Measurements from ENCODE around the gene CNTN1.

DNA sequence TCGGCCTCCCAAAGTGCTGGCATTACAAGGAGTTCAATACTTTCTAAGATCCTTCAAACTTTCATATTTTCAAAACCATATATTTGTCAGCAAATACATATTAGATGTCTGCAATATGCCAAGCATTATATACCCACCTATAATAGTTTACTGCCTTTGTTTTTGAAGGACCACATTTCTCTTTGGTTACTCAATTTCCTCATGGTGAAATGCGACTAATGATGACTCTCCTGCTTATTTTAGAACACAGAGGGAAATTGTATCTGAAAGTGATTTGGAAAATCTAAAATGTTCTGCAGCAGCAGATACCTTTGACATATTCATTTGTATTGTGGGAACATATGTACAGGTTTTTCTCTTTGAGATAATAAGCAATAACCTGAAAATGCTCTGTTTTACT is 2.7 kb upstream of the CNTN1 start:
- TF ChIP-seq POLR2A (IDR thresholded peaks at IDR 0.05): no peak
- TF ChIP-seq, protein P1, sequence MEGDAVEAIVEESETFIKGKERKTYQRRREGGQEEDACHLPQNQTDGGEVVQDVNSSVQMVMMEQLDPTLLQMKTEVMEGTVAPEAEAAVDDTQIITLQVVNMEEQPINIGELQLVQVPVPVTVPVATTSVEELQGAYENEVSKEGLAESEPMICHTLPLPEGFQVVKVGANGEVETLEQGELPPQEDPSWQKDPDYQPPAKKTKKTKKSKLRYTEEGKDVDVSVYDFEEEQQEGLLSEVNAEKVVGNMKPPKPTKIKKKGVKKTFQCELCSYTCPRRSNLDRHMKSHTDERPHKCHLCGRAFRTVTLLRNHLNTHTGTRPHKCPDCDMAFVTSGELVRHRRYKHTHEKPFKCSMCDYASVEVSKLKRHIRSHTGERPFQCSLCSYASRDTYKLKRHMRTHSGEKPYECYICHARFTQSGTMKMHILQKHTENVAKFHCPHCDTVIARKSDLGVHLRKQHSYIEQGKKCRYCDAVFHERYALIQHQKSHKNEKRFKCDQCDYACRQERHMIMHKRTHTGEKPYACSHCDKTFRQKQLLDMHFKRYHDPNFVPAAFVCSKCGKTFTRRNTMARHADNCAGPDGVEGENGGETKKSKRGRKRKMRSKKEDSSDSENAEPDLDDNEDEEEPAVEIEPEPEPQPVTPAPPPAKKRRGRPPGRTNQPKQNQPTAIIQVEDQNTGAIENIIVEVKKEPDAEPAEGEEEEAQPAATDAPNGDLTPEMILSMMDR (IDR thresholded peaks at IDR 0.05 in 4 of 5, conservative IDR thresholded peaks at IDR 0.05 in 1 of 5): no peak

All from gastrocnemius medialis (tissue), 4 donors.